Cerebellar nuclear complex (tissue), 1 donor: ENCODE measurements around the gene PLCL1.

Experiments used
- DNase-seq, 2 experiments: peaks; one replicate each; lab custom pipeline; 2025; lab: John Stamatoyannopoulos, UW

PLCL1 gene

DNA sequence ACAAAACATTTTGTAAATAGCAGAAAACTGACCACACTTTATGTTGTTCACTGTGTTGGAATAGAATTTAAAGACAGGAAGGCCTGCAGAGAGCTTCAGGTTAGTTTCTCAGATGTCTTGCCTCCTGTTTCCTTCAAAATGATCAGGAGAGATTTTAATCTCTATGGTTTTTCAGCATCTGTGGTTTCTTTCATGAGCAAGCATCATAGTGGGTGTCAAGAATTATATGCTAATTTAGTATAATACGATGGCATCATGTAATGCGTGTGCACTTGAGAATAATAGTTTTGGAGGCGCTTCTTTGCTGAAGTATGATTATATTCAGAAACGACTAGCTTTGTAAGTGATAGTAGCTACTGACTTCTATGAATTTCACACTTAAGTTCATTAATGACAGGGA is 149.9 kb downstream of the PLCL1 start:
- no peak for DNase-seq

DNA sequence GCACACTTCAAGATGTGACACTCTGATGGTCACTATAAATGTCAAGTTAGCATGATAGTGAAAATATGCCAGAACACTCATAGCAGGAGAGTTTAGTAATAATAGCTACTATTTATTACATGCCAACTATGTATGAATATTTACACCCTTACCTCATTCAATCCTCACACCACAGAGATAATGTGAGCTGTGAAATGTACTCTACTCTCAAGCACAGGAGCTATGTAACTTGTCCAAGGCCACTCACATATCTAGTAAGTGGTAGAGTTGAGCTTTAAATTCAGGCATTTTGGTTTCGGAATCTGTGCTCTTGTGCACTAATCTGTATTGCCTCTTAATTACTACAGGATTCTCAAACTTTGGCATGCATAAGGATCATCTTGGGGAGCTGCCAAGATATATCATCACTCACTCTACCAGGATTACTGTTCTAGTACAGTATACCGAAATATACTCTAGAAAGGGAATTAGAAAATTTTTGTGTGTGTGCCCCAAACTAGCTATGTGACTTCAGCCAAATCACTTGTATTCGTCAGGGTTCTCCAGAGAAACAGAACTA is 154.3 kb downstream of the PLCL1 start:
- no peak for DNase-seq

DNA sequence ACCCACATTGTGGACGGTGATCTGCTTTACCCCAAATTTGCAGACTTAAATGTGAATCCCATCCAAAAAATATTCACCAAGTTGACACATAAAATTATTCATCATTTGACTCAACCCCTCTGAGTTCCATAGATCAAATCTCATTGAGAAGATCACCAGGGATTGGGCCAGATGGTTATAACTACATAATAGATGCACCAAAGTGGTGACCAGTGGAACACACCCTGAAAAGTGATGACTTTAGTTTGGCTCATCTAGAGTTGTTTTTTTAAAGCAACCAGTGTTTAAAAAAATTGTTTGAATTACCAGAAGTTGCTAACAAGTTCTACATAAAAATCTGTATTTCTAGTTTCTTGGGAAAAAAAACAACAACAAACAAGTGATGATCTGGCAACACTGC is 155.0 kb downstream of the PLCL1 start:
- DNase-seq: no peak

DNA sequence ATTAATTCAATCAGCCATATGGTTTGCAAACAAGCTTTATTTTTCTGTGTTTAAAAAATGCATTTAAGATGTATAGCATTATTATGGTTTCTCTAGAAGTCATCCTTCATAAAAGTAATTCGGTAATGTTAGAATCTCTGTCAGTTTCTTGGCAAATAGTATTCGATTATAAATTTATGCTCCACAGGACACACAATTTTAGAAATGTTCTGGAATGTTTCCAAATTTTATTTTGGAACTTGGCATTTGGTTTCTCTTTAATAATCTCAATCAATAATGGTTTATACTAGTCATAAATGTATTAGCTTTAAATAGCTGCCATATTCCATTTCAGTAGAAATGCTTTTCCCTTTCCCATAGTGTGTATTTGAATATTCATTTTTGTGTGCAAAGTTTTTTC is 156.4 kb downstream of the PLCL1 start:
- DNase-seq: no peak

DNA sequence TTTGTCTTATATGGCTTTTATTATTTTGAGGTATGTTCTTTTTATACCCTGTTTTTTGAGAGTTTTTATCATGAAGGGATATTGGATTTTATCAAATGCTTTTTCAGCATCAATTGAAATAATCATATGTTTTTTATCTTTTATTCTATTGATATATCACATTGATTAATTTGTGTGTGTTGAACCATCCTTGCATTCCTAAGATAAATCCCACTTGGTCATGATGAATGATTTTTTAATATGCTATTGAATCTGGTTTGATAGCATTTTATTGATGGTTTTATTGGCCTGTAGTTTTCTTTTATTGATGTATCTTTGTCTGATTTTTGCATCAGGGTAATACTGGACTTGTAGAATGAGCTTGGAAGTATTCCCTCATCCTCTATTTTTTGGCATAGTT is 160.3 kb downstream of the PLCL1 start:
- DNase-seq: no peak

DNA sequence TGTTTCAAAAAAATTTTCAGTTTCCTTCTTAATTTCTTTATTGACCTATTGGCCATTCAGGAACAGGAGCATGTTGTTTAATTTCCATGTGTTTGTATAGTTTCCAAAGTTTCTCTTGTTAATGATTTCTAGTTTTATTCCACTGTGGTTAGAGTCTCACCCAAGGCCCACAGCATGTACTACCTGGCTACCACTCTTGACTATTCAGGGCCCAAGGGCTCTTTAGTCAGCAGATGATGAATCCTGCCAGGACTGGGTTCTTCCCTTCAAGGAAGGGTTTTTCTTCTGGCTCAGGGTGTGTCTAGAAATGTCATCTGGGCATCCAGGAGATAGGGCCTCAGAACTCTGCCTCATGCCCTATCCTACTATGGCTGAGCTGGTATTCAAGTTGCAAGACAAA is 161.4 kb downstream of the PLCL1 start:
- DNase-seq: no peak

DNA sequence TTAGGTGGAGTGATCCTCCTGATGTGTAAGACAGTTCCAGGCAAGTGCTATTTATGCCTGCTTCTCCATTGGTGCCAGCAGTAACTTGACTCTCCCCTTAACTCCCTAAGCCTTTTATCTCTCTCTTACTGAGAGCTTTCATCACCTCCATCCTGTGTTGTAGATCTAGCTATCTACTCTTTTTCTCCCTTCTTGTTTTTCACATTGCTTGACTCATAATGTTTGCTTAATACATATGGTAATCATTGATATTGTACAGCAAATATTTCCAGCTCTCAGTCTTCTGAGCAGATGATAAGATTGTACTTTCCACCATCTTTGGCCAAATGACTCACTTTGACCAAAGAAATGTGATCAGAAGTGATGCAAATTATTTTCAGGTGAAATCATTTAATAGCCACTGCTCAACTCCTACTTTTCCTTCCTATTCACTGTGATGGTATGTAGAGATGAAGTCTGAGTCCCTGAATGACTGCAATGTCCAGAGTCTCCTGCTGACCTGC is 165.0 kb downstream of the PLCL1 start:
- no peak for DNase-seq

DNA sequence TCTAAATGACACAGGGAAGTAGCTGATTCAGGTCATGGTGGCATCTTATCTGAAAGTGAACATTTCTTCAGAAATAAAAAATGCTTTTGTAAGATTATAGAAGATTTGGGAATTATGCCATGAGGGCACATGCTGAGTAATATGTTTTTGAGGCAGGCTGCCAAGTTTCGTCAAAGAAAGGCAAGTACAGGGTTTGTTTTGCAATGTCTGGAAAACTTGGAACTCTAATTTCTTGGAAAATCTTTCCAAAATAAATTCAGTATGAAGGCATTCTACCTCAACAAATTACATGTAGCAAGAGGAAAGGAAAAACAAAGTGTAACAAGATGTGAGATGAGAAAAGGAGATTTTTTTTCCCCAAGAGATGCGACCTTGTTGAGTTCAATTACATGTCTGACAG is 167.7 kb downstream of the PLCL1 start:
- no peak for DNase-seq

DNA sequence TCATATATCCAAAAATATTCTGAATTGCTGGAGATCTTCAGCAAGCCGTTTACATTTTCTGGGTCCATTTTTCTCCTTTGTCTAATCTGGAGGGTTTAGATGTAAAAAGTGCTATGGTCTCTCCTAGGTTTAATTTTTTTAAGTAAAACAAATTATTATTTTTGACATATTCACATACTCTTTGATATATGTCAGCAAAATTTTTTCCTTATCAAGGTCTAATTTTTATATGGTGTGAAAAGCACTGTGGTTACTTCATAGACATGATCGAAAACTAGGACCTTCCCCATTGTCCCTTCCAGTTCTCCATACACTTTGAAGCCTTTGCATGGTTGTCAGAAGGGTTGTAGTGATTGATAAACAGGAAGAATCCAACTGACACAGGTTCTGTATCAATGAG is 168.2 kb downstream of the PLCL1 start:
- DNase-seq: no peak

DNA sequence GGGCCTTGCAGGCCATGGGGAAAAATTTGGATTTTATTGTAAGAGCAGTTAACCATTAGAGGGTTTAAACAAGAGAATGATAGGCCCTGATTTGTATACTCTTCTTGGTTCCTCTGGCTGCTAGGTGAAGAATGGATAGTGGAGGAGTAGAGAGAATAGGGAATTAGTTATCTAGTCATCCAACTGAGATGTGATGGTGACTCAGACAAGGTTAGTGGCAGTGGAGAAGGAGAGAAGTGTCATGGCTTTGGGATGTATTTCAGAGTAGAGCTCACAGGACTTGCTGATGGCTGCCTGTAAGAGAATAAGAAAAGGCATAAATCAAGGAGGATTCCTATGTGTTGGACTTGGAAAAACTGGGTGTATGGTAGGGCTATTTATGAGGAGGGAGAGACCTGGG is 169.4 kb downstream of the PLCL1 start:
- no peak for DNase-seq

DNA sequence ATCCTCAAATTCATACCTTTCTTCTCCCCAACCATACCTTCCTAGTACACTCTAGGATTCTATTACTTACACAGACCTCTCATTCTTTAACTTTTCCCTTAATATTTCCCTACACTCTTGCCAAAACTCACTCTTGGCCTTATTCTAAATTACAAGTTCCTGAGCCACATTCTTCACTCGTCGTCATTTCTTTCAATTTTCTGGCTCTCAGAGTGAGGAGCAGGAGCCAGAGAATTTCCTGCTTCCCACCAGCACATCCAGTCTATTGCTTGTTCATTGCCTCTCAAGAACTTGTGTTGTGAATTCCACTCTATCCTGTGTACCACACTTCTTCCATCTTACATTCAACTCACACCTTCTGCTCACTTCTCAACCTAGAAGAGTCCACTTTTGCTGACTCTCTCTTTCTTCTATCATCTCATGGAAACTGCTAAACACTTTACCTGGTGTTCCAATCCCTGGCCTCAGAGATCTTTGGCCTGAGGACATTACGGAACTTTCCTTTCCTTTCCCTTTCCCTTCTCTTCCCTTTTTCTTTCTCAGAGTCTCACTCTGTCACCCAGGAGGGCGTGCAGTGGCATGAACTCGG is 171.6 kb downstream of the PLCL1 start:
- DNase-seq: no peak

DNA sequence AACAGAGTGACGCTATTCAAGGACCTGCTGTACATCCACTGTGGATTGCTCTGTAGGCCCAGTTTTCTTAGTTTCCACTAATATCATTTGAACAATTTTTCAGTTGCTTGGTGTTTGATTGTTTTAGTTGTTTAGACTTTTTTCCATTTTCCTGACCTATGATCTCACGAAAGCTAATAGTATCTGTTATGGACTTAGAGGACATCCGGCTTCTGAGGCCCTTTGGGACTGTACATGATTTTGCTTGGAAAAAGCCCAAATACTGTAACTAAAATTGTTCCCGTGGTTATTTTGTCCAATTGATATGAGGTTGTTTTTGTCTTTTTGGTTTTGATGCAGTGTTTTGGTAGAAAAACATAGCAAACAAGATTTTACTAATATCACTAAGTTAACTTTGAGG is 174.6 kb downstream of the PLCL1 start:
- DNase-seq: no peak

DNA sequence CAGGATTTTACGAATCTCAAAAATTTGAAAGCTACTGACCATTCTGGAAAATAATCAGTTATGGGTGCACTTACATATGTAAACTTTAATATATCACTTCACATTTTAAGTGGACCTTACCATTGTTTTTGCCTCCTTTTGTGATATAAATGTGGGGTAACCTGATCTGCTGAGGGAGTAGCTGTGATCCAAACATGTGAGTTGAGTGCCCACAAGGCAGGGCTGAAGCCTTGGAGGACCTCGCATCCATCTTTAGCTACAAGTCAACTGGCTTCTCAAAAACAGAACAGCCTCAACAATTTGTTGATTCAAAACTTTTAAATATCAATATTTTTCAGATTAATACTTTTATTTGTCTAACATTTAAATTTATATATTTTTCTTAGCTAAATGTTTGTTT is 178.2 kb downstream of the PLCL1 start:
- no peak for DNase-seq

DNA sequence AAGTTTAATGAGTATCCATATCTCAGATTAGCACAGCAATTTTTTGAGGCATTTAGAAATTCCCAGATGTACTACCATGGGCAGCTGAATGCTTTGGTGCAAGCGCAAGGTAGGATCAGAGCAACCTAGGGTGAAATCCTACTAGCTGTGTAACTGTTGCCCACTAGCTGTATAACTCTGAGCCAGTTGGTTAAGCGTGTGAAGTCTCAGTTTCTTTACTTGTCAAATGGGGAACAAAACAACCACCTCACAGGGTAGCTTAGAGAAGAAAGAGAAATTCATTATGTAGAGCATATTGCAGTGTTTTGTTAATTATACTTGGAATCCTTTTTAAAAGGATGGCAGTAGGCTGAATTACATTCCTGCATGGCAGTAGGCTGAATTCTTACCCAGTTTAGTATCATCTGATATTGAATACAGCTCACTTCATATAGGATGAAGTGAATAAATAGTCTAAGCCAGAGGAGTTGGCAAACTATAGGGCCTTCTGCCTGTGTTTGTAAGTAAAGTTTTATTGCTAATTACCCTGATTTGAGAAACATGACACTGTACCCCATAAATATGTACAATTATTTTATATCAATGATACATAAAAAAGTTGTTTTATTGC is 180.7 kb downstream of the PLCL1 start:
- no peak for DNase-seq

DNA sequence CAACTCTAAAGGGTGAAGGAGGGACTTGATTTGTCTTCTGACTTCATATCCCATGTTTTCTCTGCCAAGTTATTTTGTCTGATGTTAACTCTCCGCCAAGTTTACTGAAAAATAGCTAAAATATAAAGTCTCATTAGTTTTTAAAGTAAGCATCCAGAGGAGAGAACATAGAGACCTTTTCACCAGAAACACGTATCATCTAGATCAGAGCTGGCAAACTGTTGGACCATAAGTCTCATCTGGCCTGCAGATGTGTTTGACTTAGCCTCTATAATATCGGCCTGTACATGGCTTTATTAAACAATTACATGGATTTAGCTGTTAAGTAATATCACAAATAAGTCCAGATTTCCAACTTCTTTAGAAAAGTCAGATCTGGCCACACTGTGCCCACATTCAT is 182.6 kb downstream of the PLCL1 start:
- DNase-seq: no peak

DNA sequence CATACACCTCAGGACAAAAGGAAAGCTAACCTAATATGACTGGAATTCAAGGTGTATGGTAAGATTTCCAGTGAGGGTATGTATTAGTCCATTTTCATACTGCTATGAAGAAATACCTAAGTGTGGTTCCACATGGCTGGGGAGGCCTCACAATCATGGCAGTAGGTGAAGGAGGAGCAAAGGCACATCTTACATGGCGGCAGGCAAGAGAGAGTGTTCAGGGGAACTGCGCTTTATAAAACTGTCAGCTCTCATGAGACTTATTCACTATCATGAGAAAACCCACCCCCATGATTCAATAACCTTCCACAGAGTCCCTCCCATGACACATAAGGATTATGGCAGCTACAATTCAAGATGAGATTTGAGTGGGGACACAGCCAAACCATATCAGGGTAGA is 186.0 kb downstream of the PLCL1 start:
- DNase-seq: no peak

DNA sequence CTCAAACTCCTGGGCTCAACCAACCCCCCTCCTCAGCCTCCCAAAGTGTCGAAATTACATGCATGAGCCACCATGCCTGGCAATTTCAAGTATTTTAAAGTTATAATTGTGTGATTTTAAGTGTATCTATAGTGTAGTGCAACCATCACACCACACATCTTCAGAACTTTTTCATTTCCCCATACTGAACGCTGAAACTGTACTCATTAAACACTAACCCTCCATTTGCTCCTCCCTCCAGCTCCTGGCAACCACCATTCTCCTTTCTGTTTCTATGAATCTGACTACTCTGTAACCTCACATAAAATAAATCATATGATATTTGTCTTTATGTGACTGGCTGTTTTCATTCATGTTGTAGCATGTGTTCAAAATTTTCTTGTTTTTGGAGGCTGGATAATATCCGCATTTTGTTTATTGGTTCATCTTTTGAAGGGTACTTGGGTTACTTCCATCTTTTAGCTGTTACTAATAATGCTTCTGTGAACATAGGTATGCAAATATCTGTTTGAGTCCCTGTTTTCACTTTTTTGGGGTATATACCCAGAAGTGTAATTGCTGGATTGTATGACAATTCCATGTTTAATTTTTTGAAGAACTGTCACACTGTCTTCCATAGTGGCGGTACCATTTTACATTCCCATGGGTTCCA is 188.2 kb downstream of the PLCL1 start:
- DNase-seq: no peak

DNA sequence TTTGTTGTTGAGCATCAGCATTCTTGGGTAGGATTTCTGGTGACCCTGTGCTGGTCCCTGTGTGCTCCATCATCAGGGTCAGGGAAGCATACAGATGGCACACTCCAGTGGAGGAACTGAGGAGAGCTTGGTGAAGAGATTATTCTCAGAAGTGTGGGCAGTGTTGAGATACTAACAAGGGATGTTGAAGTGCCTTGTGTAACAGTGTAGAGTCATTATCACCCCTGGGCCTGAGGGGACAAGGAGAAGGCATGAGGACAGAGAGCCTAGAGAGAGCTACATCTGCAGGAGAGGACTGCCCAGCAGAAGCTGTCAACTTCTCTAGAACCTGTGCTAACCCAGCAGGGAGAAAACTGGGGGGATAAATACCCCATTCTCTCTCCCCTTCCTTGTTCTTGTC is 189.0 kb downstream of the PLCL1 start:
- DNase-seq: no peak

DNA sequence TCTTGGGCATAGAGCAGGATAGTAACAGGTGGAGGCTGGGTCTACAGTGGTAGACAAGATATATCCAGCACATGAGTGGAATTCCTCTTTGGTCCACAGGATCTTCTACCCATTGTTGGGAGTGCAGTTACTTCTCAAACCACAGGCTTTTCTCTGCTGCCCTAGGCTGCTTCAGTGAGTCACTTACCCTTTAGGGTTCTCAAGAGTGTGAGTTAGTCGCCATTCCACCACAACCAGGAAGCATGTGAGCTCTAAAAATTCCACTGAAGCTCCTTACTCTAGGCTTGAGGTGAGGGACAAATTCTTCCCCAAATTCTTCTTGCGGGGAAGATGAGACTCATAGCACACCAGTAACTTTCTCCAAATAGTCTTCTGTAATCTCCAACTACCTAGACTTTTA is 189.4 kb downstream of the PLCL1 start:
- DNase-seq: no peak

DNA sequence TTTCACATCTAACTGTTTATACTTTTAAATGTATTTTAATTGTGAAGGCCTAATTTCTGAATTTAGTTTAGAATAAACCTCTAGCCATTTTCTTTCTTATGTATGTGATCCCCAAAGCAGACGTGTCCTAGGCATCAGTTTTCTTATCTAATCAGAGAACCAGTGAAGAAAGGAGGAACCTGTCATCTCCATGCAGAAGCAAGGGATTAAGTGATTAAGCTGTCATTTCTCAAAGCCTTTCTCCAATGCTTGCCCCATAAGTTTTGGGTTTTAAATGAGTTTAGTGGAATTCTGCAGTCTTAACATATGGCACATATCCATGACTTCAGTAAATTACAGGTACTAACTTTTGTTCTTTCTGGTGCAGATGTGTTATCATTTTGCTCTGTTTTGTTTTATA is 190.4 kb downstream of the PLCL1 start:
- DNase-seq: no peak

DNA sequence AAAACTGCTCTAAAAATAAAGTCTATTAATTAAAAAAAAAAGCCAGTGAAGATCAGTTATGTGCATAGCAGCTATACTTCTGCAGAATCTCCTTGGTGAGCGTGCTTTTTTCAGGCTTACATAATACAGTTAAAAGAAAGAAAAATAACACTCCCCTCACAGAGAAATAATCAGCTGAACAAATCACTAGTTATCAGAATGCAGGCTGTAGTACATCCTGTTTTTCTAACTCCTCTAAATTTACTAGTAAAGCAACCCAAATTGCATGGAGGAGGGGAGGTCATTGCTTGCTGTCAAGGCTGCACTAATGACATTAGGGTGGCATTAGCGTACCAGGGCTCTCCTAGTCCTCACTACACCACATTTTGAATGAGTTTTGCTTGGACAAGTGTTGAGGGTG is 192.2 kb downstream of the PLCL1 start:
- DNase-seq: no peak

DNA sequence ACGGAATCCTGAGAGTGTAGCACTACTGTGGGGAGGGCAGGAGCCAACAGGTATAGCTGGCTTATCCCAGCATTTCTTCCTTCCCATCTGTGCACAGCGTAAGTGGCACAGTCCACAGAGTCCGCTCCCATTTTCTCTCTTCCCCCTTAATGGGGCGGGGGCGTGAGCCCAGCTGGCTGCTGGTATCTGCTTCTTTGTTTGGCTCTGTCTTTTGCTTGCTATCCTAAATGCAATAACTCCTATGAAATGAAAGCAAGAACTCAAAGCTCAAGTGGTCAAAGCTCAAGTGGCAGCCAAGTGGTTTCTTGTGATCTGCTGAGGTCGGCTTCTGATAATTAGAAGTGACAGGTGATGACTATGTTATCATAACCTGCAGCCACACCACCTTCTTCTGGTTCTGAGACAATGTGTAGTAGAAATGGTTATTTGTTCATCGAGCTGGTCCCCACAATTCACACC is 192.7 kb downstream of the PLCL1 start:
- DNase-seq: no peak

DNA sequence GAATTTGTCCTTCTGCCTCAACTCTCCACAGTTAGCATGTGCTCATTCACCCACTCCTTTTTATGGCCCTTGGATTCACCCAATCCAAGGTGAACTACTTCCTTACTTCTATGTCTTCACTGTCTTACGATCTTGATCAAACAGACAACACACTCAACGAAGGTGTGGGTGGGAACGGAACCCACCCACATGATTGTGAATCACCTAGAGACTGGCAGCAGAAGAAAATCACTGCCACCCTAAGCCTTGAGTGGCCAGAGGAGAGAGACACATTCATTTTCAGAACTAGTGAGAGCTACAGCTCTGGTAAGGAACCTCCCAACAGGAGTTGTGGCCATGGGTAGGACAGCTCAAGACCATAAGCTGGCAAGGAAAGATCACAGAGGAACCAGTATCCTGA is 194.3 kb downstream of the PLCL1 start:
- DNase-seq: no peak
